HG03378 (cell line): Measurements from ENCODE around the gene FRS3.
"Not testable (repeated sequence)": the region's sequence is repeated elsewhere in the genome, so short reads cannot be mapped to it uniquely, and the experiment has no call there.

Source experiments
- ATAC-seq: cut with Tn5 transposase; IDR thresholded peaks from one replicate; pipeline ENCODE4 v1.9.1; 2021; ENCODE audit warnings: mild to moderate bottlenecking, moderate library complexity; ENCODE audit not compliant: unreplicated experiment

Gene FRS3

DNA sequence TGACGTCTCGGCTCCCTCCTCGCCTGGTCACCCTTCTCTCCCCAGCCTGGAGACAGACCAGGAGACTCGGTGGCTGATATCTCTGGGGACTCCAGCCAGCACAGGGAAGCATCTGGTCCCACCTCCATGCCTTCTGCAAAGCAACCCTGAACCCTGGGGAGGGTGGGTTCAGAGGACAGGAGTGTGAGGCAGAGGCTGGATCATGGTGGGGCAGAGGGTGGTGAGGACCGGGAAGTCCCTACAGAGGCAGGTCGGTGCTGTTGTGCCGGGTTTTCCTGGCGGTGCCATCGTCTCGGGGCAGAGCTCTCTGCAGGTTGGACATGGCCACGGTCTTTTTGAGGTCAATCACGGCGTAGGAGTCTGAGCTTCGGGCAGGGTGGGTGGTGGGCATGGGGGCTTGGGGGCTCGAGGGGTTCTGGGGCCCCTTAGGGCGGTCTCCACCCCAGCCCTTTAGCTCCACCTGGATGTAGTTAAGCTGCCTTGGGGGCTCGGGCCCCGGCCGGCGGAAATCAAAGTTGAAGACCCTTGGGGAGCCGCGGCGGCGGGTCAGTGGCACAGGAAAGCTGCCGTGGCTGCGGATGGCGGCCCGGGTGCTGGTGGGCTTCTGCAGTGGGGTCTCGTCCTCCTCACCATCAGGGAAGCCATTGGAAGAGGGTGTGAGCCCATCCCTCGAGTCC is 9.2 kb downstream of the FRS3 start:
- ATAC-seq = no peak

DNA sequence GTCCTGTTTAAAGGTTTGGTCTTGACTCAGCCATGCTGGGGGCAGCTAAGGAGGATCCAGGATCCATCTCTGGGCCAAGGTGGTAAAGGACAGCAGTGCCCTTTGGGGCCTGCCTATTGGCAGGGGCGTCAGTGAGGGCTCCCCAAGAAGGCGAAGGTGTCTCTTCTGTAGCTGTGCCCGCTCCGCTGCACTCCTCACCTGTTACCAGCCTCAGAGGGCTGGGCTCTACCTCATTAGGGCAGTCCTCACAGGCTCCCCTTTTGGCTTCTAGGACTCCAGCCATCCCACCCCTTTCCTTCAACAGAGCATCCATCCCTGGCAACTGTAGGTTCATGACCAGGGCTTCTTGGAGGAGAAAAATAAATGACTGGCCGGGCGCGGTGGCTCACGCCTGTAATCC is 10.3 kb downstream of the FRS3 start:
- no peak for ATAC-seq

DNA sequence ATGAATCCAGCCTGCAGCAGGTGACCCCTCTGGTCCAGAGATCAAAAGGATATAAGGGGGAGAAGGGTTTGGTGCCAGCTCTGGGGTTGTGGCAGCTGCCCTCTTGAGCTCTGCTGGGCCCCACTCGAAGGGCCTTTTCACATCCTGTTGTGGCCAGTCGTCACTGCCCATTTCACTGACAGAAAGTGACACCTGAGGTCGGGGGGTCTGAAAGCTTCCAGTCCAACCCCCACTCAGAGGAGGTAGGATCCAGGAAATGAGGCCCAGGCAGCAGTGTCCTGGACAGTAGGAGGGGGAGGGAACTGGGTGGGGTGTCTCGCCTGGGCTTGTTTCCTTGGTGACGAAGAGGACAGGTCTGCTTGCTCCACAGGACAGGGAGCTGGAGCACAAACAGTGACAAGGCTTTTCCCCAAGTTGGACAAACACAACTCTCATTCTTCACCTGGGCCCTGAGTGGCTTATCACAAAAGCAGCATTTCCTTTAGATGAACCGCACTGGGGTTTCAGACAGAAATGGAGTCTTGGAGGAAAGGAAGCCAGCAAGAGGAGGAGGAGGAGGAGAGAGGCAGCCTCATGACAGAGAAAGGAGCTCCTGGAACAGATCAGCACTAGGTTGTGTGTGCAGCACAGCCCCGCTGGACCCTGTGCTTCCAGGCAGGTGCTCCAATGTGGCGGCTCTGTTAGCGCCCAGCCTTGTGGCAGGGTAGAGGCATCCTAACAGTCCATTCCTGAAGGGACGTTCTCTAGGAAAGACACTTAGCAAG is 11.0 kb downstream of the FRS3 start:
- no peak for ATAC-seq

DNA sequence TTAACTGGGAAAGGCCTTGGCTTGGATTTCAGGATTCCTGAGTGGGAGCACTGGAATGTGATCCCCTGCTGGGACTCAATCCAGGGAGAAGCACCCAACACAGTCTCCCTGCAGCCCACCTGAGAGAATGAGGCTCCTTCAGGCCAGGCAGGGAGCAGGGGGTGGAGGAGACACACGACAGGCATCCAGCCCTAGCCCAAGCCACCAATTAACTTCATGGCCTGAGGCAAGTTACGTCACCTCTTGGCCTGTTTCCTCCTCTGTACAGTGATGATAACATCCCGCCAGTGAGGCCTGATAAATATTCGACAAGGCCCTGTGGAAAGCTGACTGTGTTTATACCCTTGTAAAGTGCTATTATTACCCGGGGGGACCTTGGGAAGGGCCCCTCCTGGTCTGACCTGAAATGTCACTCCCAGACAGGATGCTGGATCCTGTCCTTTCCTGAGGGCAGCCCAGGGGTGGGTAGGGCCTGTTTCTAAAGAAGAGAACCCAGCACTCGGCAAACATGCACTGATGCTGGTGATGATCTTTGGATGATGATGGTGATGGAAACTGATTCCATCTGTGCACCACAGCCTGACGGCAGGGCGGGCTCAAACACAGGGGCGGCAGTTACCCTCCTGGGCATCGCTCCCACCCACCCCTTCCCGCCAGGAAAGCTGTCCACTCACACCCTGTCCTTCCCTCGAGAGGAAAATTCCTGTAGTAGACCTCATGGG is 12.4 kb downstream of the FRS3 start:
- no peak for ATAC-seq

DNA sequence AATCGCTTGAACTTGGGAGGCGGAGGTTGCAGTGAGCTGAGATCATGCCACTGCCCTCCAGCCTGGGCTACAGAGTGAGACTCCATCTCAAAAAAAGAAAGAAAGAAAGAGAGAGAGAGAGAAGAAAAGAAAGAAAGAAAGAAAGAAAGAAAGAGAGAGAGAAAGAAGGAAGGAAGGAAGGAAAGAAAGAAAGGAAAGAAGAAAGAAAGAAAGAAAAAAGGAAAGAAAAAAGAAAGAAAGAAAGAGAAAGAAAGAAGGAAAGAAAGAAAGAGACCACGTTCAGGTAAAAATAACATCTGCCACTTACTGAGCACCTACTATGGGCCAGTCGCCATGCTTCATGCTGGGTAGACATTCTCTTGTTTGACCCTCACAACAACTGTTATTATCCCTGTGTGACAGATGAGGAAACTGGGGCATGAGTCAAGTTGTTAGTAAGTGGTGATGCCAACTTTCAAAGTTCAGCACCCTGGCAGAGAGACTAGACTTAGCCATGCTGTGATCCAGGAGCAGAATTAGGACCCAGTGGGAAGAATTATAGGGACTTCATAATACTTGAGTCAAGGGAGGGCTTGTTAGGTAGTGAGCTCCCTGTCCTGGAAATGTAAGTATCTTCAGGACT is 13.5 kb downstream of the FRS3 start:
- ATAC-seq = not testable (repeated sequence)

DNA sequence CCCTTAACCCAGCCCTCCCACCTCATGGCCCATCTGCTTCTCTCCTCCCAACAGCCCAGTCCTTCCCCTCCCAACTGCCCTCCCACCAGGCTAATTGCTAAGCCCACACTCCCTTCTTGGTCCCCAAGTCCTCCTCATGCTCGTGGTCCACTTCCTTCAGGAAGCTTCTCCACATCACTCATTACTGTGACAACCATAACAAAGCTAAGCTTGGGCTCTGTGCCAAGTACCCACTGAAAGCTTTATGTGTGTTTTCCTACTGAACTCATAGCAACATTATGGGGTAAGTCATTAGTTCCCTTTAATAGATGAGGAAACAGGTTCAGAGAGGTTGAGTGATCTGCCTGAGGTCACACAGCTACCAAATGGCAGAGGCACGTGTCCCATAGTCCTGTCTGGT is 16.2 kb downstream of the FRS3 start:
- no peak for ATAC-seq

DNA sequence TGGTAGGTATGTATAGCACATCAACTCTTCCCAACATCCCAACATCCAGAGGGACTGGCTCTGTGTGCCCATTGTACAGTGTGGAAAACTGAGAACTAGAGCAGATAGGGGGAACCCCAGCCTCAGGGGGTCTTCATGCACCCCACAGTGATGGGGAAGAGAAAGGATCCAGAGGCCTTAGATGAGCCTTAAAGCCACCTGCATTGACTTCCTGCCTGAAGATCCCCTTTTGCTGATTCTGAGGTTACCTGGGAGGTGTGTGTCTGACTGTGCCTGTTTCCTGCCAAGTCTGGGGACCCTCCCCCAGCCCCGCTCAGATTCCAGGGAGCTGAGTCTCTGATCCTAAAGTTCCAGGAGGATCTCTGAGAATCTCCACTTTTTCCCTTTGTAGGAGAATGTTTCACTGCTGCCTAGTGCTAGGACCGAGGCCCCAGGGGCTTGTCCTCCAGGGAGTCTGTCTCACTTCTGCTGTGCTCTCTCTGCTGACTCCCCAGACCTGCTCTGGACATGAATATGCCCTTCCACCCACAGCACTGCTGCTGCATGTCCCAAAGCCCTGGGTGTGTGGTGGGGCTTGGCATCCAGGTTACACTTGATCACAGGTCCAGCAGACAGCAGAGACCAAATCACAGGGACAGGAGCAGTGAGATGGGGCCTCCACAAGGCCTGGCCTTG is 19.7 kb downstream of the FRS3 start:
- ATAC-seq = no peak

DNA sequence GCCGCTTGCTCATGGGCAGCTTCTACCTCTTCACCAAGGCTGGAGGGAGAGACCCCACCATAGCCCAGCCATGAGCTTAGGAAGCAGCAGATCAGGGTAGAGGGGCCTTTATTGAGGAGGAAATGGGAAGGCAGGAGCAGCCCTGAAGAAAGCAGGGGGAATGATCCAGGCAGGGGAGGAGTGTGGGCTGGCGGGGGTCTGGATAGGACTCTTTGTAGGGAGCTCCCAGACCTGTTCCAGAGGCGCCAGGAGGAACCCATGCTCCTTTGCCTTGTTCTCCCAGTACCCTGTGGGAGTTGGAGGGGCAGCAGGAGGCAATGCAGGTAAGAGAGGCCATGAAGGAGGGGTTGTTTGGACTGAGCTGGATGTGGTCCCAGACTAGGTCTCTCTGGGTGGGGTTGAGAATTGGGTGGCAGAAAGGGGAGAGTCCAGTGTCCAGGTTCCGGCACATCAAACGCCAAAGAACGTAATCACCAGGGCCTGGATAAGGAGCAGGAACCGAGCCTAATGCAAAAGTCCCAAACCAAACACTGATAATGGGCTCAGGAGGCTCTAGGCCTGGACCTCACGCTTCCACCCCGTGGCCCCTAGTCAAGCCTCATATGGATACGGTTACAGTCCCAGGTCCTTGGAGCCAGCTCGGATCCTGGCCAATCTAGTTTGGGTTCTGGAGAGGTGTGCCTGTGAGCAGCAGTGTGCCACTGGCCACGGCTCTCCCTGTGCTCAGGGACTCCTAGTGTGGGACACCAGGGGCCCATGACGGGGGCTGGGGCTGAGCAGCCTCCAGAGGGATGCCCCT is 20.4 kb downstream of the FRS3 start:
- no peak for ATAC-seq

DNA sequence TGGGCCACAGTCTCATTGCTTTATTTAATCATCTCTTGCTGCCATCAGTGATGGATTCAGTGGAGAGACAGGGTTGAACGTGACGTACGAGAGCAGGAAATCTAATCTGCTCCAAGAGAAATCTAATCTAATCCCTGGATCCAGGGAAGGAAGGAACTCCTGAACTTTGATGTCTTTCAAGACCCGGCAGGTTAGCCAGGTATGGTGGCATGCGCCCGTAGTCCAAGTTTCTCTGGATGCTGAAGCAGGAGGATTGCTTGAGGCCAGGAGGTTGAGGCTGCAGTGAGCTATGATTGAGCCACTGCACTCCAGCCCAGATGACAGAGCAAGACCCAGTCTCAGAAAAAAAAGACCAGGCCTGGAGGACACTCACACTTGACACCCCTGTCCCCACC is 21.1 kb downstream of the FRS3 start:
- no peak for ATAC-seq

DNA sequence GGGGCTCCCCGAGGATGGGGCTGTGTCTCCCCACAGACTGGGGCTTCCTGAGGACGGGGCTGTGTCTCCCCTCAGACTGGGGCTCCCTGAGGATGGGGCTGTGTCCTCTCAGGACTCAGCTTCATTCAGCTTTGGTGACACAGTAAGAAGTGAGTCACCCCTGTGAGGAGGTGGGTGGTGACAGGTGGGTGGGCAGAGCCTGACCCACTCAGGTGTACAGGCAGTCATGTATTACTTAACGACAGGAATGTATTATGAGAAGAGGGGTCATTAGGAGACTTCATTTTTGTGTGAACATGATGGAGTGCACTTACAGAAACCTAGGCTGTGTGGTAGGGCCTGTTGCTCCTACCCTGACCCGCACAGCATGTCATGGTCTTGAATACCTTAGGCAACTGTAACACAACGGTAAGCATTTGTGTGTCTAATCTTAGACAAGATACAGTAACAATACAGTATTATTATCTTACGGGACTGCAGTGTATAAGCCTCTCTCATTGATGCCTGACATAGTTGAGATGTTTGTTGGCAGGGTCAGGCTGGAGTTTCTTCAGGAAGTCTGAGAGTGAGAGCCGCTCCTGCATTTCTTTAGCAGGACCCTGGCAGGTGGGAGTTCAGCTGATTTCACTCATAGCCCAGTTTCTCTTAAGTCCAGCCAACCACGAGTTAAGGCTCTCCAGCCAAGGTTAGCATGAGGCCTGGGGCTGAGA is 21.6 kb downstream of the FRS3 start:
- ATAC-seq = no peak

DNA sequence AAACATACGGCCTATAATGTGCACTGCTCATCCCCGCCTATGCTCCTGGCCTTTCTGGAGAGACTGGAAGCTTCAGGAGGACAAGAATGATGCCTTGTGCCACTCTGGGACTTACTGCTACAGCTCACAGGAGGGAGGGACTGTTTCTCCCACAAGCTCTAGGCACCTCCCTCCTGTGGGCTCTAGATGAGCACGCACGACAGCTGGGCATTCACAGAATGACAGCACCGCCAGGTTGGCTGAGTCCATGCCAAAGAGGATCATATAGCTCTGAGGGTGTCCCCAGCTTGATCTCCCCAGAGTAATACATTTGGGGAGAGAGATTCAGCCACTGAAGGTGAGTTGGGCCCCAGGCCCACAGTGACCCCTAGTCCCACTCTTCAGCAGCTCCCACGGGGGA is 22.4 kb downstream of the FRS3 start:
- ATAC-seq = no peak

DNA sequence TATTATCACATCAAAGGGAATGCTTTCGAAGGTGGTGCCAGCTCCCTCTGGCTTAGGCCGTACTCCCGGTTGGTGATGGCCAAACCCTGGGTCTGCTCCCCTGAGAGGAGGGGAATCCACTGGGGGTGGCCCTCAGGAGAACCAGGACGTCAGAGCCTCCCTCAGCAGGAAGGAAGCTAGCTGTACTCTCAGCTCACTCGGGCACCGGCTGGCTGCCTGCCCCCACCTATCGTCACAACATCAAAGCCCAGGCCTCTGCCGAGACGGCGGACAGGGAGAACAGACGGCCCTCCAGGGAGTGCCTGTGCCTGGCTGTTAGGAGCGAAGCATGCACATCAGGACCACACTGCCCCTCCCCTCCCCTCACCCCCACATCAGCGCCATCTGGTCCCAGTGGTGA is 23.3 kb downstream of the FRS3 start:
- ATAC-seq = no peak

DNA sequence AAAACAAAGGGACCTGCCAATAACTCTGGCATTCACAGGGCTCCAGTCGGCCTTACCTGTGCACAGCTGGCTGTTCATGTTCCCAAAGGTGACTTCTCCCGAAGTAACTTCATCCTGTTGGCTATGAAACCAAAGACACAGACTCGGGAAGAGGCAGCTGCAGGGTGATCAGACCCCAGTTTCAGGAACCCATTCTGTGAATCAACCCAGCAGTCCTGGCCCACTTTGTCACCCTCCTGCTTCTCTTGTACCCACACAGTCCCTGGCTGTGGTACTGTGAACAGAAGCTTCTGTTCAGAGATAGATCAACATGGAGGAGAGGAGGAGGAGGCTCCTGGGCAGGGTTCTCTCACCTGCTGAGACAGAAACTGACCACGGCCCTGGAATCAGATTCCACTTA is 23.8 kb downstream of the FRS3 start:
- ATAC-seq = no peak

DNA sequence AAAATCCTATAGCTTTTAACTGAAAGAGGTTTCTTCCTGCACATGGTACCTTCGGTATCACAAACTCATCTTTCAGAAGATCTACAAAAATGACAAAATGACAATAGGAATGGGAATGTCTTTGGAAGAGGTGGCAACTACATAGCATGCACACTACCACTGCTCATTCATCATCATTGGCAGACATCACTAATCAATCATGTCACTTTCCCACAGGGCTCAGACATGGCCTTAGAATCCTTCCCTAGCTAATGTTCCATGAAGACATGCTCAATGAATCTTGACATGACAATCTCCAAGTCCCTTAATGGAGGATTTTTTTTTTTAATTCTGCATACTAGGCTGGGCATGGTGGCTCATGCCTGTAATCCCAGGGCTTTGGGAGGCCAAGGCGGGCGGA is 29.3 kb downstream of the FRS3 start:
- ATAC-seq = no peak

DNA sequence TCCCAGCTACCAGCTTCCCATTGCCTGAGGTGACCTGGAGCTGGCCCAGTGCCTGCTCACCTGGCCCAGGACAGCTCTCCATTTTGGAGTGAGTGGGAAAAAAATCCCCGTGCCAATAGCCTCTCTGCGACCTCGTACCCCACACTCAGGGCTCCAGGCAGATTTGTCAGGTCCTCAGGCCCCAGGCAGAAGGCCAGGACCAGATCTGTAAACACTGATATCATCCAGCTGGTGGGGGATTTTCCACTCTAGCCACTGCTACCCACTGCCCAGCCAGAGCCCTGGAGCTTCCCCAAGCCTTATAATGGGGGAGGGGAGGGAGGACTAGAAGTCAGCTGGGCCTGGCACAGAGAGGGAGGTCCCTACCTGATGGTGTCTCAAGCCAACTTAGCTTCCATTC is 31.2 kb downstream of the FRS3 start:
- no peak for ATAC-seq

DNA sequence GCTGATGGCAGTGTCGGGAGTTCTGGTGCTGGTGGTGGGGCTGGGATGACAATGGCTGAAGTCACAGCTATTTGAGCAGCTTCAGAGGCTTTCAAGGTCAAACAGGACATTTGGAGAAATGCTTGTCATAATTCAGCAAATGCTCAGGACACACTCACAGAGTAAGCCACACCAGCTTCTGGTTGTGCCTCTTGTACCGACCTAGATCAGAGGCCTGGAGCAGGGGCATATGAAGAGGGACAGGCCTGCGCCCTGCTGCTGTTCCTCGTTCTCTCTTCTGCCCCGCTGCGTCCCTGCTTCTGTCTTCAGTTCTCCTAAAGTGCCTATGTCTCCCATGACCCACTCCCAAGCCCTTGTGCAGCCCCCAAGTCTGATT is 31.6 kb downstream of the FRS3 start:
- no peak for ATAC-seq

DNA sequence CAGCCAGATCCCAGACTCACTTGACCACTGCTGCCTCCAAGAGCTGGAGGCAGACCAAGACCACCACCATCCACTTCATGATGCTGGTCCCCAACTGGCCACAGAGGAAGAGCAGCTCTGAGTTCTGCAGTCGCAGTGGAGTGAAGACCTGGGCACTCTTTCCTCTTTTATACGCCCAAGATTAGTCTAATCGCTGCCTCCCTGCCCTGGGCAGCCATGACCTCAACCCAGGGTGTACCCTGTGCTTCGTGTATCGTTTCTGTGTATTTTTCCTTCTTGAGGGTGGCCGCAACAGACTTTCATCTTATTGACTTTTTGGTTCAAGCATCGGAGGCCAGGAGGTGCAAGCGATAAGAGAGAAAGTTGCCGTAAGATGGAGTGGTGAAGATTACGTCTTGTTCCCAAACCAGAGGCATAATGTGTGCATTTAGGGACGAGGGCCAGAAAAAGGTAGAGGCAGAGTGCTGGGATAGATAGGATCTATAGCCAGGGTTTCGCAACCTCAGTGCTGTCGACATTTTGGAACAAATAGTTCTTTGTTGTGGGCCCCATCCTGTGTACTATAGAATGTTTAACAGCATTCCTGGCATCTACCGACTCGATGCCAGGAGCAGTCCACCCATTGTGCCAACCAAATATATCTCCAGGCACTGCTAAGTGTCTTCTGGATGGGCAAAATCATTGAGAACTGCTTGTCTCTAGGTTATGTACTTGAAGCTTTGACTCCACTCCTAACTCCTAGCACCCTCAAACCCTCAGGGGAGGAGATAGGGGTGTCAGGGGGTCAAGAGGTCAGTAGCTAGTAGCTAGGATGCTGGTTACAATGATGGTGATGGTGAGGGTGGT is 32.2 kb downstream of the FRS3 start, which contains the start of gene PGC:
Gene PGC, minus strand, starts transcription at position 142 of the 846 bp plus-strand sequence. Its CDS starts 63 bp downstream, at position 79.
- ATAC-seq = no peak

DNA sequence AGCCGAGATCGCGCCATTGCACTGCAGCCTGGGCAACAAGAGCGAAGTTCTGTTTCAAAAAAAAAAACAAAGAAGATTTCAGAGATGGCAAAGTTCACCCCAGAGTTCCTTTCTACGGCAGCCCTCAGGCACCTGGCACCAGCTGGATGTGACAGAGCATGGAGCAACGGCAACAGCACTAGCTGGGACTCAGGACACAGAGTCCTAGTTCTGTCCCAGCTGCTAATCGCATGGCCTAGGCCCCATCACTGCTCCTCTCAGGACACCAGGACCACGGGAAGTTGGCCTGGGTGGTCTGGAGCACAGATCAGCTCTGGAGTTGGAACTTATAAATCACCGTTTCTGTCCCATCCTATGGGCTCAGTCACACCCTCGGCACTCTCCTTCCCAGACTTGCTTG is 33.6 kb downstream of the FRS3 start:
- ATAC-seq = no peak
